HG02571 (cell line): Measurements from ENCODE around the gene CMC1.
"Not testable (repeated sequence)": the region's sequence is repeated elsewhere in the genome, so short reads cannot be mapped to it uniquely, and the experiment has no call there.

Experiments used
- ATAC-seq: cut with Tn5 transposase; IDR thresholded peaks from one replicate; pipeline ENCODE4 v1.9.1; 2021; ENCODE audit warnings: mild to moderate bottlenecking, moderate library complexity; ENCODE audit not compliant: unreplicated experiment

CMC1 gene

GRCh38 chr3:28243424-28244106, 2.1 kb downstream of the CMC1 start:
- no peak for ATAC-seq

DNA sequence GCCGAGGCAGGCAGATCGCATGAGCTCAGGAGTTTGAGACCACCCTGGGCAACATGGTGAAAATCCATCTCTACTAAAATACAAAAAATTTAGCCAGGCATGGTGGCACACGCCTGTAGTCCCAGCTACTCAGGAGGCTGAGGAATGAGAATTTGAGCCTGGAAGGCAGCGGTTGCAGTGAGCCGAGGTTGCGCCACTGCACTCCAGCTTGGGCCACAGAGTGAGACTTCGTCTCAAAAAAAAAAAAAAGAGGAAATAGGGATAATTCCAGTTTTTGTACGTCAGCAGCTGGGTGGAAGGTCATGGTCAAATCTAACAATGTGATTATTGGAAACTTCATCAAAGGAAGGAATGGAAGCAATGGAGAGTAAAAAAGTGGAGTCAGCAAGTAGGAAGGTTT, 3.1 kb downstream of the CMC1 start:
- no peak for ATAC-seq

GRCh38 chr3:28247286-28247685, 5.9 kb downstream of the CMC1 start:
- ATAC-seq = no peak

DNA sequence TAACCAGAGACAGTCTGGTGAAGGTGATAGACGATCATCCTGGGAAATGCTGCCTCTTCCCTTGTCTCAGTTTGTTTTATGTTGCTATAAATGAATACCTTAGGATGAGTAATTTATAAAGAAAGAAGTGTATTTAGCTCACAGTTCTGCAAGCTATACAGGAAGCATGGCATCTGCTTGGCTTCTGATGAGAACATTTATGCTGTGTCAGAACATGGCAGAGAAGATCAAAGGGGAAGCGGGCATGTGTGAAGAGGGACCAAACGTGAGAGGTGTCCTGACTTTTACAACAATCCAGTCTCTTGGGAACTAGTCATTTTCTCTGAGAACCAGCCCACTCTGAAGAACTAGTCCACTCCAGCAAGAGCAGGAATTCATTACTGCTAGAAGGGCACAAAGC, 9.6 kb downstream of the CMC1 start:
- ATAC-seq = no peak

- ATAC-seq = no peak
Observed at GRCh38 chr3:28252001-28252431, 10.6 kb downstream of the CMC1 start.

DNA sequence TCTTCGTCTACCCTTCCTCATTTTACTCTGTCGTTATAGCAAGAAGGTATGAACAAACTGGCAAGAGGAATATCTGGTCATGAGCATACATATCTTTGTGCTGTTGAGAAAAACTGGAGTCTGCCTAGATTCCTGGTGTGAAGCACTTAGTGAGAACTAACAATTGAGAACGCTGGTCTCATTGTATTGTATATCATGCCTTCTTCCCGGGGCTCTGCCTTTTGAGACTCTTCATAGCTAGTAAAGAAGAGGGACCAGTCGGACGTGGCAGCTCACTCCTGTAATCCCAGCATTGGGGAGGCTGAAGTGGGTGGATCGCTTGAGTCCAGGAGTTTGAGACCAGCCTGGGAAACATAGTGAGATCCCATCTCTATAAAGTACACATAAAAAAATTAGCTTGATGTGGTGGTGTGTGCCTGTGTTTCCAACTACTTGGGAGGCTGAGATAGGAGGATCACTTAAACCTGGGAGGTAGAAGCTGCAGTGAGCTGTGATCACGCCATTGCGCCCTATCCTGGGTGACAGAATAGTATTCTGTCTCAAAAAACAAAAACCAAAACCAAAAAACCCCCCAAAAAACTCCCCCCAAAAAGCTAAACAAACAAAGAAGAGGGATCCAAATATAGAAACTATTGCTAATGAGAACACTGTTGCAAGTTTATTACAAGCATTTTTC, 11.8 kb downstream of the CMC1 start:
- no peak for ATAC-seq

DNA sequence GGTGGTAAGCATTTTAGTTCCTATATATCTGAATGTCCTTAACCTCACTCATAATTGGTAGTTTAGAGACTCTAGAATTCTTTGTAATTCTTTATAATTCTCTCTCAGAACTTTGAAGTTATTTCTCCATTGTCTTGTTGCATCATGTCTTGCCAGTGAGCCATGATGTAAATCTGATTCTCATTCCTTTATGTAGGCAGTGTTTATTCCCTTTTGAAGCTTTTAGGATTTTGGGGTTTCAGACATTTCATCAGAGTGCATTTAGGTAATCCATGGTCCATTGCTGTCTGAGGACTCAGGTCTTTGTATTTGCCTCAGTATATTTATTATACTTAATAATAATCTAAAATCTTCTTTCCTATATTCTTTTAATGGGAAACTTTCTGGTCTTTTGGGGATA, 20.6 kb downstream of the CMC1 start:
- no peak for ATAC-seq

GRCh38 chr3:28265641-28266040, 24.2 kb downstream of the CMC1 start:
- no peak for ATAC-seq

GRCh38 chr3:28267984-28268849, 26.8 kb downstream of the CMC1 start:
- no peak for ATAC-seq

DNA sequence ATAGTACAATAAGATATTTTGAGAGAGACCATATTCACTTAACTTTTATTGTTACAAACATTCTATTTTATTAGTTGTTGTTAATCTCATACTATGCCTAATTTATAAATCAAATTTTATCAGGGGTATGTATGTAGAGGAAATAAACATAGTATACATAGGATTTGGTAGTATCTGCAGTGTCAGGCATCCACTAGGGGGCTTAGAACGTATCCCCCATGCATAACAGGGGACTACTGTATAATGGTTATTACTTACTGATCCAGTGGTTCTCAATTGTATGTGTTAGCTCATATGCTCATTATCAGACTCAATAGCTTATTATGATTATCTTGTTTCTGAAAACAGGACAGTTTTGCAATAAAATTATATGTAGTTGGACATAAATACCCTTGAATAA, 27.6 kb downstream of the CMC1 start:
- ATAC-seq = no peak

DNA sequence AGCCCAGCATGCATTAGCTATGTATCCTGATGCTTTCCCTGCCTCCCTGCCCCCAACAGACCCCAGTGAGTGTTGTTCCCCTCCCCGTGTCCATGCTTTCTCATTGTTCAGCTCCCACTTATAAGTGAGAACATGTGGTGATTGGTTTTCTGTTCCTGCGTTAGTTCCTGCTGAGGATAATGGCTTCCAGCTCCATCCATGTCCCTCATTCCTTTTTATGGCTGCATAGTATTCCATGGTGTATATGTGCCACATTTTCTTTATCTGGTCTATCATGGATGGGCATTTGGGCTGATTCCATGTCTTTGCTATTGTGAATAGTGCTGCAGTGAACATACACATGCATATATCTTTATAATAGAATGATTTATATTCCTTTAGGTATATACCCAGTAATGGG, 28.5 kb downstream of the CMC1 start:
- not testable (repeated sequence) for ATAC-seq

- no peak for ATAC-seq
Observed at GRCh38 chr3:28273837-28274236, 32.4 kb downstream of the CMC1 start.

- no peak for ATAC-seq
Observed at GRCh38 chr3:28278918-28279317, 37.5 kb downstream of the CMC1 start.

GRCh38 chr3:28279770-28280169, 38.4 kb downstream of the CMC1 start:
- ATAC-seq = no peak

GRCh38 chr3:28280781-28281180, 39.4 kb downstream of the CMC1 start:
- ATAC-seq = no peak

- no peak for ATAC-seq
Observed at GRCh38 chr3:28286595-28286994, 45.2 kb downstream of the CMC1 start.

GRCh38 chr3:28287046-28287445, 45.6 kb downstream of the CMC1 start:
- no peak for ATAC-seq

DNA sequence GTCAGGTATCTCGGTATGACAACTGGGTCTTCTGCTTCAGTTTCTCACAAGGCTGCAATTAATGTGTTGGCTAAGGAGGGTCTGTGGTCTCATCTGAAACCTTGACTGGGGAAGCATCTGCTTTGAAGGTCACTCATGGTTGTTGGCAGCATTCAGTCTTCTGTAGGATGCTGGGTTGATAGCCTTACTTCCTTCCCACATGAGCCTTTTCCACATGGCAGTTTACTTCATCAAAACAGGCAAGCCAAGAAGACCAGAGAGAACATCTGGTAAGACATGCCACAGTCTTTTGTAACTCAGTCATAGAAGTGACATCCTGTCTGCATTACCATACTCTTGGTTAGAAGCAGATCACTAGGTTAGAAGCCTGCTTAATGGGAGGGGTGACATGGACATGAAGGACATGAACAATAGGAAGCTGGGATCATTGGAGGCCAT, 49.5 kb downstream of the CMC1 start:
- no peak for ATAC-seq

- ATAC-seq = no peak
Observed at GRCh38 chr3:28291577-28291976, 50.2 kb downstream of the CMC1 start.

DNA sequence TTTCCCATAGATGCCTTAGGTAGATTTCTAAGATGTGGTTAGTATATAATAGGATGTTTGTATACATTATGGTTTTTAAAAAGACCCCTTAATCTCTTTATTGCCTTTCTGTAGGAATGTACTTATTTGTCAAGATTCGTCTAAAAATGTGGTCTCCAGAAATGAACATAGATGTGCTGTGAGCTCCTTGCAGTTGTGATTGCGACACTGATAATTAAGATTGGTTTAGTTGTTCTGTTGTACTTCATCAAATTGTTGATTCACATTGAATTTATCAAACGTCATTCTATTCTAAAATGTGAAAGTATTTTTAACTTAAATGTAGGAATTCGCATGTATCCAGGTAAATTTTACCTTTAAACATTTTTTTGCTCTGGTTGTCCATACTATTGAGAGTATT, 51.2 kb downstream of the CMC1 start:
- ATAC-seq = no peak

DNA sequence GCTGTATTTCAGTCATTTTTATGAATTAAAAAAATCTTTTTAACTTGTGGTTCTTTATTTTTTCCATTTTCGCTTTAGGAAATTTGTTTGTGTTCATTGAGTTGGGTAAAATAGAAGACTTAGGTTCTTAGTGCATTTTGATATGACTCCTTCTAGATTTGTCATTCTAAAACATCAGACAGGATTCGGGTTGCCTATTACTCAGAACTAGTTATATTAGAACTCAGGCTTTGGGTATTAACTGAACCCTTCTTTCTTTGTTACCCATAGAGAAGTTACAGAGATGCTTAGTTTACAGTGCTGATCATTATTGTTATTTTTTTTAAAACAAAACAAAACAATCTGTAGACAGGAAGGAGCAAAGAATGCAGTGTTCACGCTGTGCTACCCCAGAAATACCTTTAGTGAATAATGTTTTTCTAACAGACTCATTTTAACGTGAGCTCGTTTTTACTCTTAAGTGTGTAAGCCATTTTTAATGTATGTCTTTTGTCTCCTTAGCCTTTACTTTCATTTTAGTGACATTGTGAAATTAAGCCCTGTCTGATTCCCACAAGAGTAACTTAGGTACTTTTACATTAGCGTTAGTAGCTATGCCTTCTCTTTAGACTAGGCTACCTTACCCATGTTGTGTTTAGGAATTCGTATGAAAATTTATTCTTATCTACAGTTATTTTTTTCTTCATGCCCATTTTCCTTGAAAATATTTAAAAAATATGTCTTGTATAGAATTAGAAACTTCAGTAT, 53.4 kb downstream of the CMC1 start:
- no peak for ATAC-seq
